Pulmonary artery endothelial cell (primary cell): Measurements from ENCODE around the gene KCP. TPM values are rescaled to one million over a fixed set of nuclear protein-coding genes. Genes with fewer than 3 reads are reported as not detected.

Experiments used
- DNase-seq: peaks from one replicate; pipeline ENCODE4 v3.0.0-alpha.2; 2011; ENCODE audit warnings: low read depth, low spot score
- total RNA-seq: library from RNA; depleted of rRNA; stranded (reverse); fragments of >200 nt; gene quantifications from 2 replicates; pipeline ENCODE4 v1.2.3, GENCODE V29; 2014

Gene KCP
- total RNA-seq, 1 donor from 2014 or later: not detected

- no peak for DNase-seq
Measured at GRCh38 chr7:128887169-128888038, 23.1 kb downstream of the KCP start.

- no peak for DNase-seq
Measured at GRCh38 chr7:128886391-128887168, 23.9 kb downstream of the KCP start.

- no peak for DNase-seq
Measured at GRCh38 chr7:128885370-128886187, 24.9 kb downstream of the KCP start.

- no peak for DNase-seq
Measured at GRCh38 chr7:128884561-128885369, 25.7 kb downstream of the KCP start.

GRCh38 chr7:128883622-128884448, 26.7 kb downstream of the KCP start:
- DNase-seq: no peak

- DNase-seq: no peak
Measured at GRCh38 chr7:128882134-128882533, 28.4 kb downstream of the KCP start.

- no peak for DNase-seq
Measured at GRCh38 chr7:128881458-128882125, 28.9 kb downstream of the KCP start.

GRCh38 chr7:128880791-128881457, 29.6 kb downstream of the KCP start:
- no peak for DNase-seq

GRCh38 chr7:128879939-128880746, 30.4 kb downstream of the KCP start:
- no peak for DNase-seq

- no peak for DNase-seq
Measured at GRCh38 chr7:128879461-128879938, 31.0 kb downstream of the KCP start.

- no peak for DNase-seq
Measured at GRCh38 chr7:128878226-128879105, 32.0 kb downstream of the KCP start.

GRCh38 chr7:128877756-128878120, 32.8 kb downstream of the KCP start:
- no peak for DNase-seq

GRCh38 chr7:128876978-128877755, 33.3 kb downstream of the KCP start:
- DNase-seq: no peak

- no peak for DNase-seq
Measured at GRCh38 chr7:128876586-128876977, 33.9 kb downstream of the KCP start.

- no peak for DNase-seq
Measured at GRCh38 chr7:128876127-128876526, 34.4 kb downstream of the KCP start.

- no peak for DNase-seq
Measured at GRCh38 chr7:128875523-128875948, 35.0 kb downstream of the KCP start.
